RCC 7860 (cell line): Measurements from ENCODE around the gene NCK1.
"Not testable (repeated sequence)": the region's sequence is repeated elsewhere in the genome, so short reads cannot be mapped to it uniquely, and the experiment has no call there.

Experiments used
- DNase-seq: peaks from one replicate; pipeline ENCODE4 v3.0.0-alpha.2; 2015; ENCODE audit warnings: low spot score
- FAIRE-seq: peaks from 2 replicates; lab custom pipeline; 2012; peaks lifted over from hg19 to GRCh38; lab: Jason Lieb, UNC

NCK1 gene

GRCh38 chr3:136860541-136860940 is 1.5 kb upstream of the NCK1 start:
- FAIRE-seq (no peak), DNase-seq (no peak)

- DNase-seq = peak; percentile 47
- FAIRE-seq = no peak
These were observed 762 bp downstream of the NCK1 start for GRCh38 chr3:136862617-136863322.

GRCh38 chr3:136869282-136869681 is 7.3 kb downstream of the NCK1 start:
- FAIRE-seq = no peak

GRCh38 chr3:136872258-136872657 is 10.2 kb downstream of the NCK1 start:
- FAIRE-seq, DNase-seq: not testable (repeated sequence)

More at GRCh38 chr3:136869282-136869681, 7.3 kb downstream of the NCK1 start:
- no peak for DNase-seq

- FAIRE-seq, DNase-seq: not testable (repeated sequence)
These were observed 17.5 kb downstream of the NCK1 start for GRCh38 chr3:136879510-136879909.

- FAIRE-seq (no peak), DNase-seq (no peak)
These were observed 20.6 kb downstream of the NCK1 start for GRCh38 chr3:136882571-136882970.

GRCh38 chr3:136883967-136884720 is 22.1 kb downstream of the NCK1 start:
- DNase-seq (no peak), FAIRE-seq (no peak)

GRCh38 chr3:136885357-136886213 is 23.6 kb downstream of the NCK1 start:
- FAIRE-seq (no peak), DNase-seq (no peak)

- DNase-seq (no peak), FAIRE-seq (no peak)
These were observed 27.9 kb downstream of the NCK1 start for GRCh38 chr3:136889947-136890346.

- FAIRE-seq = no peak
These were observed 30.2 kb downstream of the NCK1 start for GRCh38 chr3:136891934-136892855.

GRCh38 chr3:136893848-136894443 is 31.9 kb downstream of the NCK1 start:
- DNase-seq = no peak
- FAIRE-seq = no peak

More at GRCh38 chr3:136891934-136892855, 30.2 kb downstream of the NCK1 start:
- DNase-seq = no peak

- DNase-seq, FAIRE-seq: not testable (repeated sequence)
These were observed 35.2 kb downstream of the NCK1 start for GRCh38 chr3:136897171-136897570.

GRCh38 chr3:136898549-136898948 is 36.5 kb downstream of the NCK1 start:
- FAIRE-seq = no peak
- DNase-seq = no peak

GRCh38 chr3:136898954-136899353 is 36.9 kb downstream of the NCK1 start:
- FAIRE-seq (no peak), DNase-seq (no peak)

GRCh38 chr3:136899622-136900158 is 37.7 kb downstream of the NCK1 start:
- FAIRE-seq (no peak), DNase-seq (no peak)

GRCh38 chr3:136900694-136901093 is 38.7 kb downstream of the NCK1 start:
- not testable (repeated sequence) for FAIRE-seq, DNase-seq

- FAIRE-seq = no peak
- no peak for DNase-seq
These were observed 39.4 kb downstream of the NCK1 start for GRCh38 chr3:136901391-136901790.

- not testable (repeated sequence) for DNase-seq, FAIRE-seq
These were observed 40.5 kb downstream of the NCK1 start for GRCh38 chr3:136902530-136902929.

GRCh38 chr3:136903899-136904298 is 41.9 kb downstream of the NCK1 start:
- FAIRE-seq = no peak
- no peak for DNase-seq
